H1 (cell line): ENCODE measurements around the gene COL12A1. TPM values are rescaled to one million over a fixed set of nuclear protein-coding genes. Genes with fewer than 3 reads are reported as not detected.

ENCODE experiments used
- BCL11A ChIP-seq, 2 experiments: IDR thresholded peaks; one replicate each; pipeline ENCODE4 v1.6.1; 2011; ENCODE audit warnings: low read depth in 2 of 2, low read length in 2 of 2, mild to moderate bottlenecking in 2 of 2
- CHD2 ChIP-seq: IDR thresholded peaks from 2 replicates; pipeline ENCODE4 v1.6.1; 2012; ENCODE audit warnings: low read length, improper control_type of control experiment
- CHD7 ChIP-seq: fragments of 300-600 bp; sonication (generic); IDR thresholded peaks from 2 replicates; pipeline ENCODE4 v1.7.1; 2012; ENCODE audit warnings: low read length, moderate library complexity, mild to moderate bottlenecking, inconsistent platforms; ENCODE audit not compliant: insufficient replicate concordance
- CREB1 ChIP-seq: IDR thresholded peaks from 2 replicates; pipeline ENCODE4 v1.6.1; 2012; ENCODE audit warnings: inconsistent platforms
- FOSL1 ChIP-seq: IDR thresholded peaks from 2 replicates; pipeline ENCODE4 v1.6.1; 2011; ENCODE audit warnings: mild to moderate bottlenecking, low read depth, low read length, moderate library complexity; ENCODE audit not compliant: insufficient read depth
- GTF2F1 ChIP-seq: IDR thresholded peaks from 2 replicates; pipeline ENCODE4 v1.6.1; 2012; ENCODE audit warnings: low read depth, low read length, improper control_type of control experiment, borderline replicate concordance
- NANOG ChIP-seq: IDR thresholded peaks from 2 replicates; pipeline ENCODE4 v1.6.1; 2011; ENCODE audit warnings: low read length, low read depth, mild to moderate bottlenecking, inconsistent platforms; ENCODE audit not compliant: insufficient read depth, poor library complexity, severe bottlenecking
- POLR2A ChIP-seq, 2 experiments: IDR thresholded peaks; 1 replicate in 1 of 2; 2 replicates in 1 of 2; pipeline ENCODE4 v1.6.1; 2011; ENCODE audit warnings: low read depth in 2 of 2, low read length in 2 of 2, mild to moderate bottlenecking in 2 of 2; ENCODE audit errors: control extremely low read depth in 1 of 2
- POLR2AphosphoS5 ChIP-seq: IDR thresholded peaks from 2 replicates; pipeline ENCODE4 v1.6.1; 2011; ENCODE audit warnings: low read depth, low read length
- SAP30 ChIP-seq: fragments of 300-600 bp; sonication (generic); IDR thresholded peaks from 2 replicates; pipeline ENCODE4 v1.7.1; 2012; ENCODE audit warnings: low read length, moderate library complexity, mild to moderate bottlenecking, inconsistent platforms; ENCODE audit not compliant: insufficient read depth, insufficient replicate concordance
- TAF7 ChIP-seq: optimal IDR thresholded peaks from 2 replicates; pipeline ENCODE3; 2011; ENCODE audit warnings: low read depth, mild to moderate bottlenecking, inconsistent platforms, low read length, moderate library complexity, borderline replicate concordance
- TCF12 ChIP-seq: IDR thresholded peaks from 2 replicates; pipeline ENCODE4 v1.6.1; 2011; ENCODE audit warnings: low read depth, mild to moderate bottlenecking, low read length
- polyA plus RNA-seq, 7 experiments: library from polyadenylated mRNA; depleted of rRNA in 3 of 7; stranded (reverse) in 5 of 7; unstranded in 2 of 7; fragments of >200 nt in 5 of 7; fragments of 200-250 nt in 2 of 7; gene quantifications; 1 replicate in 5 of 7; 2 replicates in 1 of 7; 4 replicates in 1 of 7; pipeline versions ENCODE4 v1.2.1 to v1.2.3, GENCODE V29; 2011 to 2013; ENCODE audit warnings: missing spikeins in 2 of 7, mixed read lengths in 2 of 7
- total RNA-seq: library from RNA; stranded (reverse); fragmentation: NEBNext Ultra II Directional; extraction: Animal tissue kit (Norgen Biotek cat#: 25700); gene quantifications from 2 replicates; pipeline ENCODE4 v1.2.1, GENCODE V29; 2021

Gene COL12A1
- total and polyA plus RNA-seq, 2 of the 8 experiments (the other 6 are each of a cell fraction or from before 2014, with no cell fraction given) = 1.4 to 4.7 TPM

- TF ChIP-seq CHD7 = no peak
- no peak for TF ChIP-seq POLR2AphosphoS5
- TF ChIP-seq TAF7 = no peak
- no peak for TF ChIP-seq NANOG
- TF ChIP-seq CREB1 = no peak
- TF ChIP-seq FOSL1 = no peak
- TF ChIP-seq POLR2A (IDR thresholded peaks at IDR 0.05; ENCODE audit: control extremely low read depth in 1 of 2, low read depth in 2 of 2, low read length in 2 of 2) = no peak
- no peak for TF ChIP-seq BCL11A (IDR thresholded peaks at IDR 0.05; ENCODE audit: low read depth in 2 of 2, low read length in 2 of 2)
- no peak for TF ChIP-seq GTF2F1
- TF ChIP-seq TCF12 = no peak
- TF ChIP-seq SAP30 = no peak
- TF ChIP-seq CHD2 = no peak
Measured at GRCh38 chr6:75094614-75095200, 111.1 kb downstream of the COL12A1 start (continued).
